Measurements from ENCODE around the gene GRM8. TPM values are rescaled to one million over a fixed set of nuclear protein-coding genes. Genes with fewer than 3 reads are reported as not detected.
"Not testable (repeated sequence)": the region's sequence is repeated elsewhere in the genome, so short reads cannot be mapped to it uniquely, and the experiment has no call there.

The GRM8 gene
- total RNA-seq, 1 experiment from 2014 or later = not detected

GRCh38 chr7:126940723-126941307 lies 311.9 kb downstream of the GRM8 start:
- DNase-seq (ENCODE audit: extremely low read depth, low read depth) = no peak

- no peak for DNase-seq (ENCODE audit: extremely low read depth, low read depth)
Observed at GRCh38 chr7:126937171-126937570, 315.6 kb downstream of the GRM8 start.

GRCh38 chr7:126931581-126931980 lies 321.2 kb downstream of the GRM8 start:
- no peak for DNase-seq (ENCODE audit: extremely low read depth, low read depth)

GRCh38 chr7:126930166-126930565 lies 322.6 kb downstream of the GRM8 start:
- no peak for DNase-seq (ENCODE audit: extremely low read depth, low read depth)

GRCh38 chr7:126924477-126924876 lies 328.3 kb downstream of the GRM8 start:
- no peak for DNase-seq (ENCODE audit: extremely low read depth, low read depth)

GRCh38 chr7:126911627-126912026 lies 341.1 kb downstream of the GRM8 start:
- DNase-seq (ENCODE audit: extremely low read depth, low read depth) = not testable (repeated sequence)

GRCh38 chr7:126908564-126908963 lies 344.2 kb downstream of the GRM8 start:
- not testable (repeated sequence) for DNase-seq (ENCODE audit: extremely low read depth, low read depth)

- not testable (repeated sequence) for DNase-seq (ENCODE audit: extremely low read depth, low read depth)
Observed at GRCh38 chr7:126907657-126908056, 345.1 kb downstream of the GRM8 start.

GRCh38 chr7:126905255-126905654 lies 347.5 kb downstream of the GRM8 start:
- DNase-seq (ENCODE audit: extremely low read depth, low read depth) = not testable (repeated sequence)

- DNase-seq (ENCODE audit: extremely low read depth, low read depth) = not testable (repeated sequence)
Observed at GRCh38 chr7:126901041-126901765, 351.5 kb downstream of the GRM8 start.

GRCh38 chr7:126887980-126888379 lies 364.8 kb downstream of the GRM8 start:
- DNase-seq (ENCODE audit: extremely low read depth, low read depth) = not testable (repeated sequence)

- DNase-seq (ENCODE audit: extremely low read depth, low read depth) = not testable (repeated sequence)
Observed at GRCh38 chr7:126887560-126887959, 365.2 kb downstream of the GRM8 start.

- not testable (repeated sequence) for DNase-seq (ENCODE audit: extremely low read depth, low read depth)
Observed at GRCh38 chr7:126882730-126883129, 370.0 kb downstream of the GRM8 start.

- DNase-seq (ENCODE audit: extremely low read depth, low read depth) = not testable (repeated sequence)
Observed at GRCh38 chr7:126881908-126882307, 370.8 kb downstream of the GRM8 start.

- no peak for DNase-seq (ENCODE audit: extremely low read depth, low read depth)
Observed at GRCh38 chr7:126881315-126881714, 371.4 kb downstream of the GRM8 start.

GRCh38 chr7:126876536-126876935 lies 376.2 kb downstream of the GRM8 start:
- not testable (repeated sequence) for DNase-seq (ENCODE audit: extremely low read depth, low read depth)

GRCh38 chr7:126856691-126857291 lies 395.9 kb downstream of the GRM8 start:
- peak; percentile 2 for DNase-seq (ENCODE audit: extremely low read depth, low read depth)

GRCh38 chr7:126845331-126845730 lies 407.4 kb downstream of the GRM8 start:
- DNase-seq (ENCODE audit: extremely low read depth, low read depth) = no peak

GRCh38 chr7:126843883-126844282 lies 408.9 kb downstream of the GRM8 start:
- no peak for DNase-seq (ENCODE audit: extremely low read depth, low read depth)

- no peak for DNase-seq (ENCODE audit: extremely low read depth, low read depth)
Observed at GRCh38 chr7:126843336-126843735, 409.4 kb downstream of the GRM8 start.

GRCh38 chr7:126842451-126842850 lies 410.3 kb downstream of the GRM8 start:
- no peak for DNase-seq (ENCODE audit: extremely low read depth, low read depth)

- DNase-seq (ENCODE audit: extremely low read depth, low read depth) = no peak
Observed at GRCh38 chr7:126840869-126841268, 411.9 kb downstream of the GRM8 start.

All from NCI-H460 (cell line).